GM12878 (cell line): Measurements from ENCODE around the gene DBN1. TPM values are rescaled to one million over a fixed set of nuclear protein-coding genes. Genes with fewer than 3 reads are reported as not detected.

Source experiments
- ATAC-seq: fragments of 200-7000 bp; cut with Tn5 transposase; 3 replicates; pipeline ENCODE4 v1.9.1; 2020; ENCODE audit warnings: mild to moderate bottlenecking, moderate library complexity
- BruUV-seq: library from RNA; stranded (reverse); fragments of 400-500 nt; replicated peaks from 2 replicates; lab custom pipeline; 2021; lab: Mats Ljungman, UMichigan
- CTCF ChIA-PET: fragments of 300-600 bp; sonication (Branson Sonifier 250); formaldehyde crosslinking; extraction: SDS; loops from one replicate; lab custom pipeline; 2021; ENCODE audit warnings: inconsistent platforms; lab: Yijun Ruan, JAX
- POLR2A ChIA-PET: fragments of 350-600 bp; formaldehyde crosslinking; extraction: SDS; loops from one replicate; lab custom pipeline; 2021; ENCODE audit warnings: inconsistent platforms; lab: Charles Lee
- RAD21 ChIA-PET: fragments of 300-600 bp; sonication (Branson Sonifier 250); formaldehyde crosslinking; loops from one replicate; lab custom pipeline; 2023; ENCODE audit warnings: antibody characterized with exemption; ENCODE audit not compliant: unreplicated experiment; lab: Charles Lee
- SMC1A ChIA-PET: fragments of 300-600 bp; sonication (Branson Sonifier 250); formaldehyde crosslinking; loops from one replicate; lab custom pipeline; 2023; ENCODE audit not compliant: unreplicated experiment, uncharacterized antibody; lab: Charles Lee
- DNase-seq: peaks from one replicate; pipeline ENCODE4 v3.0.0-alpha.2; 2011; ENCODE audit warnings: low read depth, low spot score
- FAIRE-seq: peaks from 3 replicates; lab custom pipeline; 2011; peaks lifted over from hg19 to GRCh38; lab: Jason Lieb, UNC
- H2AFZ ChIP-seq: 2 replicates; pipeline ENCODE4 v1.6.0; 2011; ENCODE audit warnings: low read depth, low read length, control low read depth; ENCODE audit not compliant: control insufficient read depth
- H3K27ac ChIP-seq: 2 replicates; pipeline ENCODE4 v1.5.1; 2011; ENCODE audit warnings: control low read depth; ENCODE audit not compliant: control insufficient read depth, insufficient read depth
- H3K27me3 ChIP-seq, 2 experiments: replicated peaks in 1 of 2; 2 replicates each; pipeline versions ENCODE4 v1.6.0 to v1.6.1; 2011; ENCODE audit warnings: low read length in 1 of 2; ENCODE audit not compliant: control insufficient read depth in 2 of 2, insufficient read depth in 2 of 2
- H3K36me3 ChIP-seq, 2 experiments: 2 replicates each; pipeline ENCODE4 v1.5.1; 2011; ENCODE audit warnings: low read length in 1 of 2; ENCODE audit not compliant: control insufficient read depth in 2 of 2, insufficient read depth in 2 of 2
- H3K4me1 ChIP-seq: 2 replicates; pipeline ENCODE4 v1.6.1; 2011; ENCODE audit warnings: mild to moderate bottlenecking, low read length, moderate library complexity, mixed read lengths; ENCODE audit not compliant: control insufficient read depth, insufficient read depth
- H3K4me2 ChIP-seq: 2 replicates; pipeline ENCODE4 v1.6.0; 2011; ENCODE audit warnings: control low read depth; ENCODE audit not compliant: control insufficient read depth, insufficient read depth
- H3K4me3 ChIP-seq: fragments of 200-600 bp; sonication (generic); 2 replicates; pipeline ENCODE4 v1.5.1; 2016
- H3K79me2 ChIP-seq: 2 replicates; pipeline ENCODE4 v1.6.0; 2011; ENCODE audit warnings: low read length; ENCODE audit not compliant: control insufficient read depth, insufficient read depth
- H3K9ac ChIP-seq: 2 replicates; pipeline ENCODE4 v1.8.0; 2011; ENCODE audit warnings: low read length, control low read depth, mixed read lengths; ENCODE audit not compliant: control insufficient read depth, insufficient read depth
- H3K9me3 ChIP-seq: replicated peaks from 3 replicates; pipeline ENCODE4 v1.5.1; 2011; ENCODE audit warnings: mild to moderate bottlenecking, low read length; ENCODE audit not compliant: control insufficient read depth, insufficient read depth
- H4K20me1 ChIP-seq: 2 replicates; pipeline ENCODE4 v1.6.0; 2011; ENCODE audit not compliant: control insufficient read depth, insufficient read depth
- CBFB ChIP-seq: IDR thresholded peaks from 2 replicates; pipeline ENCODE4 v1.6.1; 2016; ENCODE audit warnings: antibody characterized with exemption, low read depth
- CHD4 ChIP-seq: fragments of 200-600 bp; sonication (generic); IDR thresholded peaks from 2 replicates; pipeline ENCODE4 v1.6.1; 2016; ENCODE audit warnings: mild to moderate bottlenecking
- FOXM1 ChIP-seq: IDR thresholded peaks from 2 replicates; pipeline ENCODE4 v1.6.1; 2012; ENCODE audit warnings: low read depth, mild to moderate bottlenecking, inconsistent platforms, low read length, moderate library complexity
- IKZF2 ChIP-seq, 2 experiments: fragments of 450-650 bp; IDR thresholded peaks; 2 replicates each; pipeline ENCODE4 v1.6.1; 2017; ENCODE audit warnings: mild to moderate bottlenecking in 2 of 2, moderate library complexity in 2 of 2
- KLF5 ChIP-seq: fragments of 450-650 bp; IDR thresholded peaks from 2 replicates; pipeline ENCODE4 v1.6.1; 2014; ENCODE audit warnings: mild to moderate bottlenecking; ENCODE audit not compliant: partially characterized antibody
- MXI1 ChIP-seq: fragments of 150-350 bp; IDR thresholded peaks from 2 replicates; pipeline ENCODE4 v1.6.1; 2011; ENCODE audit warnings: low read depth, mild to moderate bottlenecking, inconsistent platforms, low read length, improper control_type of control experiment
- NBN ChIP-seq: fragments of 450-650 bp; IDR thresholded peaks from 2 replicates; pipeline ENCODE4 v1.6.1; 2016
- NFYB ChIP-seq: IDR thresholded peaks from 2 replicates; pipeline ENCODE4 v1.6.1; 2011; ENCODE audit warnings: low read depth, mild to moderate bottlenecking, low read length, improper control_type of control experiment, moderate library complexity; ENCODE audit not compliant: insufficient read depth
- POLR2A ChIP-seq: IDR thresholded peaks from 2 replicates; pipeline ENCODE4 v1.6.1; 2011; ENCODE audit warnings: low read depth, mild to moderate bottlenecking, low read length
- RAD51 ChIP-seq: fragments of 450-650 bp; IDR thresholded peaks from 2 replicates; pipeline ENCODE4 v1.6.1; 2016; ENCODE audit warnings: moderate library complexity, mild to moderate bottlenecking, inconsistent platforms
- TCF12 ChIP-seq: IDR thresholded peaks from 2 replicates; pipeline ENCODE4 v1.6.1; 2011; ENCODE audit warnings: low read depth, mild to moderate bottlenecking, low read length
- ZBTB33 ChIP-seq: fragments of 450-650 bp; IDR thresholded peaks from 2 replicates; pipeline ENCODE4 v1.6.1; 2017; ENCODE audit warnings: mild to moderate bottlenecking
- ZSCAN29 ChIP-seq: fragments of 450-650 bp; IDR thresholded peaks from 2 replicates; pipeline ENCODE4 v1.6.1; 2017; ENCODE audit warnings: mild to moderate bottlenecking, moderate library complexity
- ZZZ3 ChIP-seq: IDR thresholded peaks from 2 replicates; pipeline ENCODE4 v1.6.1; 2011; ENCODE audit warnings: low read depth; ENCODE audit not compliant: control insufficient read depth, insufficient read length
- WGBS: methylation state at CpG from one replicate; pipeline ENCODE4 v1.1.6; 2016; ENCODE audit warnings: low lambda C conversion rate; ENCODE audit not compliant: insufficient replicate concordance, insufficient coverage; ENCODE audit errors: missing lambda C conversion rate; 5-methylcytosine and 5-hydroxymethylcytosine counted together
- in situ Hi-C: fragments of 300-500 bp; cut with MboI; formaldehyde crosslinking; loops from 9 replicates; pipeline ENCODE4 v1.14.3; 2018; ENCODE audit warnings: mixed read lengths
- intact Hi-C: fragments of 100-400 bp; cut with micrococcal nuclease; formaldehyde crosslinking; loops from one replicate; pipeline ENCODE4 v1.14.2; 2022; ENCODE audit not compliant: unreplicated experiment
- polyA plus RNA-seq, 11 experiments: library from polyadenylated mRNA; depleted of rRNA in 4 of 11; unstranded in 6 of 11; stranded (reverse) in 5 of 11; fragments of >200 nt; fragmentation: Nextera tagmentation in 4 of 11; fragmentation: Illumina TruSeq in 1 of 11; extraction: Ambion mirVana in 4 of 11; extraction: Trizol in 1 of 11; gene quantifications; 1 replicate in 1 of 11; 2 replicates in 10 of 11; pipeline versions ENCODE4 v1.2.1 to v1.2.3, GENCODE V29; 2011 to 2016; ENCODE audit warnings: inconsistent platforms in 2 of 11, missing spikeins in 2 of 11, low read depth in 1 of 11
- total RNA-seq, 4 experiments: library from RNA; depleted of rRNA in 3 of 4; stranded (reverse); fragments of >200 nt in 3 of 4; fragmentation: Illumina TruSeq in 1 of 4; extraction: Trizol in 1 of 4; gene quantifications; 2 replicates each; pipeline versions ENCODE4 v1.2.1 to v1.2.3, GENCODE V29; 2013 to 2021
- TF ChIP-seq, protein P1 (sequence below): IDR thresholded peaks from 2 replicates; pipeline ENCODE4 v1.6.1; 2012; ENCODE audit warnings: mild to moderate bottlenecking, low read depth, low read length
- TF ChIP-seq, protein P2 (sequence below): IDR thresholded peaks from 2 replicates; pipeline ENCODE4 v1.6.1; 2012; ENCODE audit warnings: low read length, inconsistent platforms

The DBN1 gene
- total and polyA plus RNA-seq, 10 of the 15 experiments (the other 5 are each of a cell fraction or from before 2014, with no cell fraction given) = 0.18 to 81.0 (median 27.9) TPM

DNA sequence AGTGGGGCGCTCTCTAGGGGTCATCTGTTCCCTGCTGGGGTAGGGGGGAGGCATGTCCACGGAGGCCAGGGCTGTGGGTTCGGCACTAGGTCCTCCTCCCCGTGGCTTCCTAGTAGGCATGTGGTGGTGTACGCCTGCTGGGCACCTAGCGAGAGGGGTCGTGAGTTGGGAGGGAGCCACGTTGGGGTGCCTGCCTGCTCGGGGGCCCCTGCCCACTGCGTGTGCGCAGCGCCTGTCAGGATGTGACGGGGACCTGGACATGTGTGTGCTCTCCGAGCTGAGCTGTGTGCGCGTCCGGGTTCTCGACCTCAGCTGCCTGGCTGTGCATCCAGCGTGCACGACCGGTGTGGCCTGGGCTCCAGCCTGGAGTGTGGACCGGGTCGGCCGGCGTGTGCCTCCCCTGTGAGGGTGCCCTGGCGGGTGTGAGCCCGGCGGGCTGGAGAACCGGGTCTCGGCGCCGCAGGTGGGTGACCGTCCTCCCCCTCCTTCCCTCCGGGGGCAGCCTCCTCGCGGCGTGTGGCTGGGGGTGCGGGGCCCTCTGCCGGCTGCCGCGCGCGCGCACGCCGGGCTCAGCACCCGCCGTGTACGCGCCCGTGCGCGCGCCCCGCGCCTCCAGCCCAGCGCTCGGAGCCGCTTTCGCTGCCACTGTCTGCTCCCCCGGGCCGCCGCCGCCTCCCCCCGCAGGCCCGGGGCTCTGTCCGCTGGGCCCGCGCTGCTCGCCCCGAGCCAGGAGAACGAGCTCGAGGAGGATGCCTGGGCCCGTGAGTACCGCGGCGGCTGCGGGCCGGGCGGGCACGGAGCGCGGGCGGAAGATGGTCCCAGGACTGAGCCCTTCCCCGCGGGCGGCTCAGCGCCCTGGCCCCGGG lies 27.0 kb downstream of the DBN1 start, which contains the start of gene PRR7 (continued):
- TF ChIP-seq, protein P1, sequence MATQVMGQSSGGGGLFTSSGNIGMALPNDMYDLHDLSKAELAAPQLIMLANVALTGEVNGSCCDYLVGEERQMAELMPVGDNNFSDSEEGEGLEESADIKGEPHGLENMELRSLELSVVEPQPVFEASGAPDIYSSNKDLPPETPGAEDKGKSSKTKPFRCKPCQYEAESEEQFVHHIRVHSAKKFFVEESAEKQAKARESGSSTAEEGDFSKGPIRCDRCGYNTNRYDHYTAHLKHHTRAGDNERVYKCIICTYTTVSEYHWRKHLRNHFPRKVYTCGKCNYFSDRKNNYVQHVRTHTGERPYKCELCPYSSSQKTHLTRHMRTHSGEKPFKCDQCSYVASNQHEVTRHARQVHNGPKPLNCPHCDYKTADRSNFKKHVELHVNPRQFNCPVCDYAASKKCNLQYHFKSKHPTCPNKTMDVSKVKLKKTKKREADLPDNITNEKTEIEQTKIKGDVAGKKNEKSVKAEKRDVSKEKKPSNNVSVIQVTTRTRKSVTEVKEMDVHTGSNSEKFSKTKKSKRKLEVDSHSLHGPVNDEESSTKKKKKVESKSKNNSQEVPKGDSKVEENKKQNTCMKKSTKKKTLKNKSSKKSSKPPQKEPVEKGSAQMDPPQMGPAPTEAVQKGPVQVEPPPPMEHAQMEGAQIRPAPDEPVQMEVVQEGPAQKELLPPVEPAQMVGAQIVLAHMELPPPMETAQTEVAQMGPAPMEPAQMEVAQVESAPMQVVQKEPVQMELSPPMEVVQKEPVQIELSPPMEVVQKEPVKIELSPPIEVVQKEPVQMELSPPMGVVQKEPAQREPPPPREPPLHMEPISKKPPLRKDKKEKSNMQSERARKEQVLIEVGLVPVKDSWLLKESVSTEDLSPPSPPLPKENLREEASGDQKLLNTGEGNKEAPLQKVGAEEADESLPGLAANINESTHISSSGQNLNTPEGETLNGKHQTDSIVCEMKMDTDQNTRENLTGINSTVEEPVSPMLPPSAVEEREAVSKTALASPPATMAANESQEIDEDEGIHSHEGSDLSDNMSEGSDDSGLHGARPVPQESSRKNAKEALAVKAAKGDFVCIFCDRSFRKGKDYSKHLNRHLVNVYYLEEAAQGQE = no peak
- no peak for TF ChIP-seq NFYB
- TF ChIP-seq, all 136 proteins: peak for 35

DNA sequence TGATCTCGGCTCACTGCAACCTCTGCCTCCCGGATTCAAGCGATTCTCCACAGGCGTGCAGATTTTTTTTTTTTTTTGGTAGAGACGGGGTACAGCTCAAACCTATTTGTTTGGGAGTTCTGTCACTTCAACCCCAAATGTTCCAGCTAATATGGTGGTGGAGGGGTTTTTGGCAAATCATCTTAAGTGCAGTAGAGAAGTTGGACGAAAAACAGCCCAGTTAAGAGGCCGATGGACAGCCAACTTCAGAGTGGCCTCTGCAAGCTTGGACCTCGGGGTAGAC lies 27.6 kb downstream of the DBN1 start:
- ATAC-seq = no peak
- TF ChIP-seq NBN = no peak
- no peak for TF ChIP-seq CHD4
- TF ChIP-seq RAD51 = no peak
- TF ChIP-seq MXI1 = no peak
- TF ChIP-seq, protein P2, sequence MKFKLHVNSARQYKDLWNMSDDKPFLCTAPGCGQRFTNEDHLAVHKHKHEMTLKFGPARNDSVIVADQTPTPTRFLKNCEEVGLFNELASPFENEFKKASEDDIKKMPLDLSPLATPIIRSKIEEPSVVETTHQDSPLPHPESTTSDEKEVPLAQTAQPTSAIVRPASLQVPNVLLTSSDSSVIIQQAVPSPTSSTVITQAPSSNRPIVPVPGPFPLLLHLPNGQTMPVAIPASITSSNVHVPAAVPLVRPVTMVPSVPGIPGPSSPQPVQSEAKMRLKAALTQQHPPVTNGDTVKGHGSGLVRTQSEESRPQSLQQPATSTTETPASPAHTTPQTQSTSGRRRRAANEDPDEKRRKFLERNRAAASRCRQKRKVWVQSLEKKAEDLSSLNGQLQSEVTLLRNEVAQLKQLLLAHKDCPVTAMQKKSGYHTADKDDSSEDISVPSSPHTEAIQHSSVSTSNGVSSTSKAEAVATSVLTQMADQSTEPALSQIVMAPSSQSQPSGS = no peak
- TF ChIP-seq KLF5 = no peak
- no peak for TF ChIP-seq CBFB
- TF ChIP-seq ZBTB33 = no peak
- no peak for TF ChIP-seq ZZZ3
- TF ChIP-seq POLR2A = no peak
- TF ChIP-seq TCF12 = no peak
- TF ChIP-seq FOXM1 = no peak
- no peak for TF ChIP-seq IKZF2 (IDR thresholded peaks at IDR 0.05)
- TF ChIP-seq ZSCAN29 = no peak

More for the DNA sequence above, 27.6 kb downstream of the DBN1 start:
- Histone ChIP-seq H4K20me1 (no peaks in the 10 kb centered on the region), H3K4me1 (peaks cover 32% of the 10 kb centered on the region), H3K9me3 (no peaks in the 10 kb centered on the region), H3K4me2 (peak overlapping the region; percentile 99), H3K27me3 (no peaks in the 10 kb centered on the region), H3K79me2 (peaks cover 14% of the 10 kb centered on the region), H3K27ac (peak overlapping the region; percentile 79), H3K36me3 (peaks cover 0 to 9% of the 10 kb centered on the region in 2 experiments; a peak in 3 of 4 replicates), H3K4me3 (peak overlapping the region; percentile 78), H2AFZ (no peak overlapping the region), H3K9ac (peak overlapping the region; percentile 81)
- in situ Hi-C loops (loop anchor here (5.0 kb wide), 1 partner anchor 129 kb away; no protein-coding TSS in a partner anchor), intact Hi-C loops (no loop called here)
- WGBS = 1% methylated on average over 8 of the region's 8 CpGs
- SMC1A ChIA-PET = interaction anchor here (0.6 to 7.4 kb wide), 10 partner anchors 9 to 90 kb away, joined by 3 to 105 read pairs (median 6); partner anchors contain the start of genes GRK6 and PFN3
- POLR2A ChIA-PET = interaction anchor here (0.6 to 13.6 kb wide), 7 partner anchors 8 to 82 kb away, joined by 4 to 358 read pairs (median 7); partner anchors contain the start of gene GRK6
- CTCF ChIA-PET = interaction anchor here (0.7 to 16.4 kb wide), 14 partner anchors 9 to 136 kb away, joined by 3 to 391 read pairs (median 5); partner anchors contain the start of genes GRK6 and PFN3
- no peak for DNase-seq
- BruUV-seq = no TSS peak
- no peak for FAIRE-seq
- RAD21 ChIA-PET = interaction anchor here (1.0 to 13.5 kb wide), 5 partner anchors 10 to 56 kb away, joined by 3 to 291 read pairs (median 24); partner anchors contain the start of gene GRK6
